Sigmoid colon (tissue), 4 donors: ENCODE data around the gene ARL16.

ENCODE experiments used
- CTCF ChIP-seq, 4 experiments: fragments of 450-650 bp in 3 of 4; fragments of 200-600 bp in 1 of 4; IDR thresholded peaks; one replicate each; pipeline ENCODE4 v1.5.1; 2016 to 2019; ENCODE audit warnings: antibody characterized with exemption in 4 of 4, mild to moderate bottlenecking in 3 of 4, moderate library complexity in 2 of 4
- EP300 ChIP-seq, 4 donors: sonication (generic); formaldehyde crosslinking; IDR thresholded peaks; one replicate each; pipeline ENCODE4 v1.6.1; 2017; ENCODE audit warnings: antibody characterized with exemption in 4 of 4
- POLR2A ChIP-seq, 2 donors: fragments of 450-650 bp; IDR thresholded peaks; one replicate each; pipeline ENCODE4 v1.6.1; 2016; ENCODE audit warnings: antibody characterized with exemption in 2 of 2, mild to moderate bottlenecking in 2 of 2, moderate library complexity in 2 of 2
- POLR2AphosphoS5 ChIP-seq, 4 donors: sonication (generic); formaldehyde crosslinking; IDR thresholded peaks; one replicate each; pipeline ENCODE4 v1.6.1; 2017; ENCODE audit warnings: antibody characterized with exemption in 4 of 4

DNA sequence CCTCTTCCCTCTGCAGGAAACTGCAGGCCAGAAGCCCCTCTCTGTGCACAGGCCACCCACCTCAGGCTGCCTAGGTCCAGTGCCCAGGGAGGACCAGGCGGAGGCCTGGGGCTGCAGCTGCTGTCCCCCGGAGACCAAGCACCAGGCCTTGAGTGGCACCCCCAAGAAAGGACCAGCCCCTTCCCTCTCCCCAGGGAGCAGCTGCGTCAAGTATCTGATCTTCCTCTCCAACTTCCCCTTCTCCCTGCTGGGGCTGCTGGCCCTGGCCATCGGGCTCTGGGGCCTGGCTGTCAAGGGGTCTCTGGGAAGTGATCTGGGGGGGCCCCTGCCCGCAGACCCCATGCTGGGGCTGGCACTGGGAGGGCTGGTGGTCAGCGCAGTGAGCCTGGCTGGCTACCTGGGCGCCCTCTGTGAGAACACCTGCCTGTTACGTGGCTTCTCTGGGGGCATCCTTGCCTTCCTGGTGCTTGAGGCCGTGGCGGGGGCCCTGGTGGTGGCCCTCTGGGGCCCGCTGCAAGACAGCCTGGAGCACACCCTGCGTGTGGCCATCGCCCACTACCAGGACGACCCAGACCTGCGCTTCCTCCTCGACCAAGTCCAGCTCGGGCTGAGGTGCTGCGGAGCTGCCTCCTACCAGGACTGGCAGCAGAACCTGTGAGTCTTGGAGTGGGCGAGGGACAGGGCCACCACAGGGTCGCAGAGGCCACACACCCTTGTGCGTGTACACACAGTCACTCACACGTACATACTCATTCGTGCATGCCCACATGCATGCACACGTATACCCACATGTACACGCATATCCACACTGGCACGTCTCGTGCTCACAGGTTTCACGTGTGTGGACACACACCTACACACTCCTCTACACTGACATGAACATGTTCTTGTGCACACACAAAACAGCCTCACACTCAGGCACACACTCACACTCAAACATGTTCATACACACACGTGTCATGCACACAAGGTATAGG, 38.3 kb downstream of the ARL16 start:
- TF ChIP-seq CTCF (IDR thresholded peaks at IDR 0.05) (no peak), POLR2A (IDR thresholded peaks at IDR 0.05) (no peak), EP300 (IDR thresholded peaks at IDR 0.05) (no peak), POLR2AphosphoS5 (IDR thresholded peaks at IDR 0.05) (no peak)
